HepG2 (cell line): ENCODE data around the gene KANSL1. TPM values are rescaled to one million over a fixed set of nuclear protein-coding genes. Genes with fewer than 3 reads are reported as not detected.

ENCODE experiments used
- ELF1 ChIP-seq: sonication (generic); formaldehyde crosslinking; IDR thresholded peaks from 2 replicates; pipeline ENCODE4 v1.4.0; 2020; ENCODE audit warnings: missing genetic modification reagents
- IKZF1 ChIP-seq: fragments of 450-650 bp; IDR thresholded peaks from 2 replicates; pipeline ENCODE4 v1.7.1; 2016
- IKZF4 ChIP-seq: sonication (generic); formaldehyde crosslinking; IDR thresholded peaks from 2 replicates; pipeline ENCODE4 v1.5.1; 2020; ENCODE audit warnings: borderline replicate concordance, mild to moderate bottlenecking, low read depth, missing genetic modification reagents; ENCODE audit errors: not compliant biosample characterization
- IRX3 ChIP-seq: sonication (generic); formaldehyde crosslinking; IDR thresholded peaks from 2 replicates; pipeline ENCODE4 v1.8.1; 2023; ENCODE audit warnings: mild to moderate bottlenecking, low read depth, missing genetic modification reagents, borderline replicate concordance
- KAT7 ChIP-seq: IDR thresholded peaks from 2 replicates; pipeline ENCODE4 v1.6.1; 2018; ENCODE audit warnings: borderline replicate concordance, missing compliant biosample characterization
- MED1 ChIP-seq: sonication (generic); formaldehyde crosslinking; IDR thresholded peaks from 2 replicates; pipeline ENCODE4 v1.4.0; 2020; ENCODE audit warnings: missing genetic modification reagents
- MIER3 ChIP-seq: IDR thresholded peaks from 2 replicates; pipeline ENCODE4 v1.6.1; 2016; ENCODE audit warnings: missing compliant biosample characterization, borderline replicate concordance
- MNT ChIP-seq: fragments of 450-650 bp; IDR thresholded peaks from 2 replicates; pipeline ENCODE4 v1.6.1; 2016
- SP140L ChIP-seq: sonication (generic); formaldehyde crosslinking; IDR thresholded peaks from 2 replicates; pipeline ENCODE4 v1.4.0; 2020; ENCODE audit warnings: missing genetic modification reagents, borderline replicate concordance
- SP5 ChIP-seq: IDR thresholded peaks from 2 replicates; pipeline ENCODE4 v1.6.1; 2016; ENCODE audit warnings: low read depth, borderline replicate concordance
- STAG1 ChIP-seq: sonication (generic); formaldehyde crosslinking; IDR thresholded peaks from 2 replicates; pipeline ENCODE4 v1.4.0; 2020; ENCODE audit warnings: missing genetic modification reagents
- TCF12 ChIP-seq, 2 experiments: fragments of 450-650 bp in 1 of 2; sonication (generic) in 1 of 2; formaldehyde crosslinking in 1 of 2; IDR thresholded peaks; 2 replicates each; pipeline versions ENCODE4 v1.6.1 to v1.8.0; 2017 to 2022; ENCODE audit warnings: antibody characterized with exemption in 1 of 2, mild to moderate bottlenecking in 1 of 2, missing genetic modification reagents in 1 of 2, moderate library complexity in 1 of 2
- THAP7 ChIP-seq: sonication (generic); formaldehyde crosslinking; IDR thresholded peaks from 2 replicates; pipeline ENCODE4 v1.8.1; 2023; ENCODE audit warnings: mild to moderate bottlenecking, missing genetic modification reagents
- THAP9 ChIP-seq: sonication (generic); formaldehyde crosslinking; IDR thresholded peaks from 2 replicates; pipeline ENCODE4; 2020; ENCODE audit warnings: missing genetic modification reagents, mild to moderate bottlenecking, borderline replicate concordance
- ZNF383 ChIP-seq: sonication (generic); formaldehyde crosslinking; IDR thresholded peaks from 2 replicates; pipeline ENCODE4 v1.4.0; 2020; ENCODE audit warnings: missing genetic modification reagents, mild to moderate bottlenecking, borderline replicate concordance
- ZNF841 ChIP-seq: sonication (generic); formaldehyde crosslinking; IDR thresholded peaks from 2 replicates; pipeline ENCODE4 v1.8.1; 2023; ENCODE audit warnings: missing genetic modification reagents, borderline replicate concordance
- ZNF879 ChIP-seq: sonication (generic); formaldehyde crosslinking; IDR thresholded peaks from 2 replicates; pipeline ENCODE4 v1.8.1; 2023; ENCODE audit warnings: missing genetic modification reagents
- polyA plus RNA-seq, 8 experiments: library from polyadenylated mRNA; depleted of rRNA in 3 of 8; stranded (reverse) in 7 of 8; unstranded in 1 of 8; fragments of >200 nt; fragmentation: Illumina TruSeq in 4 of 8; extraction: Trizol in 4 of 8; gene quantifications; 2 replicates each; pipeline versions ENCODE4 v1.2.1 to v1.2.3, GENCODE V29; 2011 to 2016; ENCODE audit warnings: low read depth in 4 of 8, missing spikeins in 1 of 8, mixed read lengths in 1 of 8; ENCODE audit not compliant: insufficient read depth in 1 of 8
- total RNA-seq, 5 experiments: library from RNA; depleted of rRNA; stranded (reverse); fragments of >200 nt; fragmentation: Illumina TruSeq; extraction: Trizol; gene quantifications; 2 replicates each; pipeline ENCODE4 v1.2.3, GENCODE V29; 2016; ENCODE audit warnings: low read depth in 1 of 5
- TF ChIP-seq, protein P1 (sequence below), 2 experiments: sonication (generic) in 1 of 2; formaldehyde crosslinking in 1 of 2; IDR thresholded peaks; 2 replicates each; pipeline versions ENCODE4 v1.4.0 to v1.6.1; 2016 to 2020; ENCODE audit warnings: borderline replicate concordance in 1 of 2, low read depth in 1 of 2, mild to moderate bottlenecking in 1 of 2, missing genetic modification reagents in 1 of 2

KANSL1 gene
- total and polyA plus RNA-seq, 2 of the 13 experiments (the other 11 are each of a cell fraction or from before 2014, with no cell fraction given): 24.0 to 59.6 TPM

DNA sequence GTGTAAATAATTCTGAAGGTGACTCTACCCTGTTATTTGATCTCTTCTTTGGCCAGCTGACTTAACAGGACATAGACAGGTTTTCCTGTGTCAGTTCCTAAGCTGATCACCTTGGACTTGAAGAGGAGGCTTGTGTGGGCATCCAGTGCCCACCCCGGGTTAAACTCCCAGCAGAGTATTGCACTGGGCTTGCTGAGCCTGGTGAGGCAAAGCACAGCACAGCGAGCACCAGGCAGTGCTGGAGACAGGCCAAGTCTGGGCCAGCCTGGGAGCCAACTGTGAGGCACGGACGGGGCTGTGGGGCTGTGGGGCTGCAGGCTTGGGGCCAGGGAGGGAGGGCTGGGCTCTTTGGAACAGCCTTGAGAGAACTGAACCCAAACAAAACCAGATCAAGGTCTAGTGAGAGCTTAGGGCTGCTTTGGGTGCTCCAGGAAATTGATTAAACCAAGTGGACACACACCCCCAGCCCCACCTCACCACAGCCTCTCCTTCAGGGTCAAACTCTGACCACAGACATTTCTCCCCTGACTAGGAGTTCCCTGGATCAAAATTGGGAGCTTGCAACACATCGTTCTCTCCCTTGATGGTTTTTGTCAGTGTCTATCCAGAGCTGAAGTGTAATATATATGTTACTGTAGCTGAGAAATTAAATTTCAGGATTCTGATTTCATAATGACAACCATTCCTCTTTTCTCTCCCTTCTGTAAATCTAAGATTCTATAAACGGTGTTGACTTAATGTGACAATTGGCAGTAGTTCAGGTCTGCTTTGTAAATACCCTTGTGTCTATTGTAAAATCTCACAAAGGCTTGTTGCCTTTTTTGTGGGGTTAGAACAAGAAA, 189.1 kb downstream of the KANSL1 start (continued):
- TF ChIP-seq STAG1 (CRISPR knock-in tag): peak; percentile 28; the same call in 1 of the 2 replicates
- no peak for TF ChIP-seq IKZF4 (CRISPR knock-in tag)
- TF ChIP-seq MIER3 (CRISPR knock-in tag): peak; percentile 78; the same call in 1 of the 2 replicates
- TF ChIP-seq IRX3: peak; percentile 75; the same call in 1 of the 2 replicates
- peak; percentile 49 for TF ChIP-seq SP5 (CRISPR knock-in tag)
- no peak for TF ChIP-seq MNT
- TF ChIP-seq THAP9: peak; percentile 59; the same call in 1 of the 2 replicates
- peak; percentile 75 for TF ChIP-seq MED1 (CRISPR knock-in tag)
- TF ChIP-seq, protein P1, sequence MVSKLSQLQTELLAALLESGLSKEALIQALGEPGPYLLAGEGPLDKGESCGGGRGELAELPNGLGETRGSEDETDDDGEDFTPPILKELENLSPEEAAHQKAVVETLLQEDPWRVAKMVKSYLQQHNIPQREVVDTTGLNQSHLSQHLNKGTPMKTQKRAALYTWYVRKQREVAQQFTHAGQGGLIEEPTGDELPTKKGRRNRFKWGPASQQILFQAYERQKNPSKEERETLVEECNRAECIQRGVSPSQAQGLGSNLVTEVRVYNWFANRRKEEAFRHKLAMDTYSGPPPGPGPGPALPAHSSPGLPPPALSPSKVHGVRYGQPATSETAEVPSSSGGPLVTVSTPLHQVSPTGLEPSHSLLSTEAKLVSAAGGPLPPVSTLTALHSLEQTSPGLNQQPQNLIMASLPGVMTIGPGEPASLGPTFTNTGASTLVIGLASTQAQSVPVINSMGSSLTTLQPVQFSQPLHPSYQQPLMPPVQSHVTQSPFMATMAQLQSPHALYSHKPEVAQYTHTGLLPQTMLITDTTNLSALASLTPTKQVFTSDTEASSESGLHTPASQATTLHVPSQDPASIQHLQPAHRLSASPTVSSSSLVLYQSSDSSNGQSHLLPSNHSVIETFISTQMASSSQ (IDR thresholded peaks at IDR 0.05; ENCODE audit: low read depth): 0 out of 2 replicates have a peak, but pooled peaks have one; percentile 29
- TF ChIP-seq, protein P1 (CRISPR knock-in tag; IDR thresholded peaks at IDR 0.05; ENCODE audit: borderline replicate concordance): 0 out of 2 replicates have a peak, but pooled peaks have one; percentile 56
- TF ChIP-seq ZNF841 (CRISPR knock-in tag): no peak
- no peak for TF ChIP-seq ZNF383 (CRISPR knock-in tag)
- TF ChIP-seq THAP7 (CRISPR knock-in tag): 0 out of 2 replicates have a peak, but pooled peaks have one; percentile 46
- TF ChIP-seq ZNF879: 0 out of 2 replicates have a peak, but pooled peaks have one; percentile 41
- no peak for TF ChIP-seq TCF12 (IDR thresholded peaks at IDR 0.05)
- peak; percentile 85; the same call in 1 of the 2 replicates for TF ChIP-seq TCF12 (CRISPR knock-in tag; IDR thresholded peaks at IDR 0.05)
- no peak for TF ChIP-seq SP140L (CRISPR knock-in tag)
- TF ChIP-seq KAT7: no peak; the same call in 1 of the 2 replicates
- no peak; the same call in 1 of the 2 replicates for TF ChIP-seq ELF1 (CRISPR knock-in tag)
- TF ChIP-seq IKZF1: no peak
